Stimulated activated naive CD8-positive, alpha-beta T cell treated with anti-CD3 and anti-CD28 coated beads, Interleukin-15, Interleukin-2, amounts not matched to agents 100 ng/mL and 50 ng/mL, for 24 hours (primary cell): Measurements from ENCODE around the gene SLC39A11.
"Not testable (repeated sequence)": the region's sequence is repeated elsewhere in the genome, so short reads cannot be mapped to it uniquely, and the experiment has no call there.

Experiments
- H3K27ac Mint-ChIP-seq: one replicate; pipeline ENCODE4 v1.8.0; 2021; ENCODE audit warnings: mild to moderate bottlenecking, mixed read lengths
- H3K27me3 Mint-ChIP-seq: one replicate; pipeline ENCODE4 v1.8.0; 2021; ENCODE audit warnings: mixed read lengths
- H3K36me3 Mint-ChIP-seq: one replicate; pipeline ENCODE4 v1.8.0; 2021; ENCODE audit warnings: low read depth, mixed read lengths
- H3K4me1 Mint-ChIP-seq: one replicate; pipeline ENCODE4 v1.8.0; 2021; ENCODE audit warnings: low read depth, mixed read lengths
- H3K4me3 Mint-ChIP-seq: one replicate; pipeline ENCODE4 v1.8.0; 2021; ENCODE audit warnings: mild to moderate bottlenecking, mixed read lengths
- H3K9me3 Mint-ChIP-seq: one replicate; pipeline ENCODE4 v1.8.0; 2021; ENCODE audit warnings: mixed read lengths

The SLC39A11 gene

DNA sequence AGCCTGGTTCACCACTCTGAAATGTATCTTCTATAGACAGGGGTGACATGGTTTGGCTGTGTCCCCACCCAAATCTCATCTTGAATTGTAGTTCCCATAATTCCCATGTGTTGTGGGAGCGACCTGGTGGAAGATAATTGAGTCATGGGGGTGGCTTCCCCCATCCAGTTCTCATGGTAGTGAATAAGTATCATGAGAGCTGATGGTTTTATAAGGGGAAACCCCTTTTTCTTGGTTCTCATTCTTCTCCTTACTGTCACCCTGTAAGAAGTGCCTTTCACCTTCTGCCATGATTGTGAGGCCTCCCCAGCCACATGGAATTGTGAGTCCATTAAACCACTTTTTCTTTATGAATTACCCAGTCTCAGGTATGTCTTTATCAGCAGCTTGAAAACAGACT is 319.3 kb downstream of the SLC39A11 start:
- not testable (repeated sequence) for H3K27me3 Mint-ChIP-seq, H3K27ac Mint-ChIP-seq, H3K4me3 Mint-ChIP-seq, H3K9me3 Mint-ChIP-seq, H3K4me1 Mint-ChIP-seq
- H3K36me3 Mint-ChIP-seq: peaks cover 32% of the 10 kb centered on the region

DNA sequence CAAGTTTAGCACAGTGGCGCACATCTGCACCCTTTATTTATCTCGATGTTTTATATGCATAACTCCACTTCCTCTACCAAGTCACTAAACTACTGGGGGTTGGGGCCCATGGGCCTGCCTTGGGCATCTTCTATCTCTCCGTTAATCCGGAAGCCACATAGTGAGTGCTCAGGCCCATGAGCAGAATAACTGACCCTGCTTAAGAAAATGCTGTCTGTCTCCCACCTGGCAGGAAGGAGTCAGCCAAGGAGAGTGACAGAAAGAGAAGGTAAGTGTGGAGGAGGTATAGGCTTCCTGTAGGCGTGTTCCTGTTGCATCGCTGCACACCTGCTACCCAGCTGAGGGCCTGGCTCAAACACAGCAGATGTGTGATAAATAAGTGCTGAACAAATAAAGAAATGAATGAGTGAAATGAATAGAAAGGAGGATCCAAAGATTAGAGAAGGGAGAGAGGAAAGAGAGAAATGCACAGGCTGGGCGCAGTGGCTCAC is 320.1 kb downstream of the SLC39A11 start:
- Mint-ChIP-seq H3K27me3 (no peaks in the 10 kb centered on the region), H3K4me1 (no peaks in the 10 kb centered on the region), H3K9me3 (no peaks in the 10 kb centered on the region), H3K27ac (no peak overlapping the region), H3K36me3 (peaks cover 32% of the 10 kb centered on the region), H3K4me3 (no peak overlapping the region)

DNA sequence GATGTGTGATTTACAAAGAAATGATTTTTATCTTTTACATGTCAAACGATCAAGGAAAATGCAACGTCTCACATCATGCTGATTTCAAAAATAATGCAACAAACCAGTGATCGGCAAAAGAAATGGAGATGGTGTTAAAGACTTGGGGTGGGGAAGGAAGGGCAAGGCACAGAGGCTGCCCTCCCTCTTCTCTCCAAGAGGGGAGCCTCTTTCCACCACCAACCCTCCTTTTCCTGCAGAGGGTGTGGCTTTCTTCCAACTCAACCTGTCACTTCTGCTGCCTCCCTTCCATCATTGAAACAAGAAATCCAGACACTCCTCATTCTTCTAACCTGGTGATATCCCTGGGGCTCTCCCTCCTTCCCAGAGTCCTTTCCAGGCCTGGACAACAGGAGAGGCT is 320.8 kb downstream of the SLC39A11 start:
- Mint-ChIP-seq H3K36me3 (peaks cover 37% of the 10 kb centered on the region), H3K4me1 (no peaks in the 10 kb centered on the region), H3K9me3 (no peaks in the 10 kb centered on the region), H3K27ac (no peak overlapping the region), H3K27me3 (no peaks in the 10 kb centered on the region), H3K4me3 (no peak overlapping the region)

DNA sequence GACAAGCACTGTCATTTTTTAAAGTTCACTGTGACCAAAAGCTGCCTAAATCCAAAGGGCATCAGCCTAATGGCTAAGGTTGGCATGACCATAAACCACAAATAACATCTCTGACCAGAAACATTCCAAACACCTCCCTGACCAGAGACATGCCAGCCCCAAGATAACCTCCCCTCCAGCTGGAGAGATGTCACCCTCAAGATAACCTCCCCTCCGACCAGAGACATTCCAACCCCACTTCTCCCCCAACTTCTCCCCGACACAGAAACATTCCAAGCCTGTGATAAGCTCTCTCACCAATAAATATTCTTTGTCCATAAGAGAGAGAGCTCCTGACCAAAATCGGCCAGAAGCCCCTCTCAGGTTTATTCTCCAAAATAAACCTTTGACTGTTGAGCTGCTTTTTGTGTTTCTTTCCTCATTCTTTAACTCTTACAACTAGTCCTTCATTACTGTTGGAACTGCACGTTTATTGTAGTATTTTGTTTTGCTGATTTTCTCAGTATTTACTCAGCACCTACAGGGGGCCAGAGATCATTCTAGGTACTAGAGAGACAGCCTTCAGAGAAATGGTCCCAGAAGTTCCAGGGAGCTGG is 325.6 kb downstream of the SLC39A11 start:
- no peak overlapping the region for H3K4me3 Mint-ChIP-seq
- no peak overlapping the region for H3K27ac Mint-ChIP-seq
- H3K9me3 Mint-ChIP-seq: no peaks in the 10 kb centered on the region
- H3K4me1 Mint-ChIP-seq: no peaks in the 10 kb centered on the region
- H3K27me3 Mint-ChIP-seq: no peaks in the 10 kb centered on the region
- H3K36me3 Mint-ChIP-seq: peaks cover 20% of the 10 kb centered on the region

DNA sequence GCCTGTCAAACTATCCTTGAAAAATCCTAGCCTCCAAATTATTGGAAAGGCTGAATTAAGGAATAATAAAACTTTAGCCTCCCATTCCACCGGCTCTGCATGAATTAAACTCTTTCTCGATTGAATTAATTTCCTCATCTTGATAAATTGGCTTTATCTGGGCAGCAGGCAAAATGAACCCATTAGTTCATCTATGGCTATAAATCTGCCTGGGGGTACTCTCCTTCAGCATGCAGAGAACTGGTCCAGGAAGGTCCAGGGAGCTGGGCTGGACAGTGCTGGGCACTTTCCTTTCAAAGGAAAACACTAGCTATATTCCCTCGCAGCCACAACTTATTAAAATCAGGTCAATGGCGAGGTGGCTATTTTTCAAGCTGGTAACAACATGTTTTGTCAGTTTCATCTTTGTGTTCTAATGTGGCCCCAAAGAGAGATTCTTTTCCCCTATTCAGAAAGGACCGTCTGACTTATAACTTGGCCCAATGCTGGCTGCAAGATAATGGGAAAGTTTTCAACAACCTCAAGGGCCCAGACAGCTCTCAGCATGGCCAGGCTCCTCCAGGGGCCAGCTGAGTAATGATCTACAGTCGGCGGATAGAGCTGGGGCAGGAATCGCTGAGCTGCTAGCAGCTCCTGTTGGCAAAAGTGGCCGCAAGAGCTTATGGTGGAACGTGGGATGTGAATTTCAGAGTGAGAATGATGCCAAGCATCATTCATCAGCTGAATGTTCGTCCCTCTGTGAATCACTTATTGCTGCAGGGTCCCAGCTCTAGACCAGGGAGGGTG is 326.9 kb downstream of the SLC39A11 start:
- H3K4me3 Mint-ChIP-seq: no peak overlapping the region
- H3K27ac Mint-ChIP-seq: no peak overlapping the region
- no peaks in the 10 kb centered on the region for H3K27me3 Mint-ChIP-seq
- H3K36me3 Mint-ChIP-seq: peaks cover 19% of the 10 kb centered on the region
- H3K4me1 Mint-ChIP-seq: no peaks in the 10 kb centered on the region
- no peaks in the 10 kb centered on the region for H3K9me3 Mint-ChIP-seq

DNA sequence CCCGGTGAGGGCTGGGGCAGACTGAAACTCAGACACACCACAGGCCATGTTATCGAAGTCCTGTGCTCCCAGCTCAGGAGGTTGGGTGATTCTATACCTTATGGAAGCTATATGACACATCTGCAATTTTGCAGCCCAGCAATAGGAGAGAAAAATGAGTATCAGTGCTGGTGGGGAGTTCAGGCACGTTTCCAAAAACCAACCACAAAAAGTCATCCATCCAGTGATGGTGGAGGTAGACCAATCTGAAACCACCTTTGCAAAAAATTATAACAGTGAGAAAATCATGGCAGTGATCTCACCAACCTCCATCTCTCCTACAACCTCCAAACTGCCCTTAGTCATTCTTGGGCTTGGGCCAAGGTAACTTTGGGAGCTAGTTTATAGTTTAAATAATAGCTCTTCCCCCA is 327.9 kb downstream of the SLC39A11 start:
- Mint-ChIP-seq H3K27me3 (no peaks in the 10 kb centered on the region), H3K9me3 (no peaks in the 10 kb centered on the region), H3K36me3 (peaks cover 13% of the 10 kb centered on the region), H3K27ac (no peak overlapping the region), H3K4me3 (no peak overlapping the region), H3K4me1 (no peaks in the 10 kb centered on the region)

DNA sequence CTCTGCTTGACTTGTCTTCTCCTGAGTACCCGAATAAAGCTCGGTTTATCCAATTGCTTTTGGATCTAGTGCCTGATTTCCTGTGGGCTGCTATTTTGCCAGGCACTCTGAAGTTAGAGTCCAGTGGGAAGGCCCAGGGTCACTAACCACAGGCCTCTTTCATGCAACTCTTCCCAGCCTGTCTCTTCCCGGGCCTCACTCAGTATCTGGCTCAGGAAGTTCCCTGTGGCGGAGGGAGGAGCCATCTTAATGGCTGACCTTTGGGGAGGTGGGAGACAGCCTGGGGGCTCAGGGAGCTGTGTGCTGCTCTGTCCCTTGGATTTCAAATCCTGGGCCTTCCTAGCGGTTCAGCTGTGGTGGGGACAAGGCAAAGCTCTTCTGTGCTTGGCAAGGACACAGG is 328.5 kb downstream of the SLC39A11 start:
- Mint-ChIP-seq H3K4me3 (no peak overlapping the region), H3K36me3 (peaks cover 10% of the 10 kb centered on the region), H3K27me3 (no peaks in the 10 kb centered on the region), H3K9me3 (no peaks in the 10 kb centered on the region), H3K27ac (no peak overlapping the region), H3K4me1 (no peaks in the 10 kb centered on the region)

DNA sequence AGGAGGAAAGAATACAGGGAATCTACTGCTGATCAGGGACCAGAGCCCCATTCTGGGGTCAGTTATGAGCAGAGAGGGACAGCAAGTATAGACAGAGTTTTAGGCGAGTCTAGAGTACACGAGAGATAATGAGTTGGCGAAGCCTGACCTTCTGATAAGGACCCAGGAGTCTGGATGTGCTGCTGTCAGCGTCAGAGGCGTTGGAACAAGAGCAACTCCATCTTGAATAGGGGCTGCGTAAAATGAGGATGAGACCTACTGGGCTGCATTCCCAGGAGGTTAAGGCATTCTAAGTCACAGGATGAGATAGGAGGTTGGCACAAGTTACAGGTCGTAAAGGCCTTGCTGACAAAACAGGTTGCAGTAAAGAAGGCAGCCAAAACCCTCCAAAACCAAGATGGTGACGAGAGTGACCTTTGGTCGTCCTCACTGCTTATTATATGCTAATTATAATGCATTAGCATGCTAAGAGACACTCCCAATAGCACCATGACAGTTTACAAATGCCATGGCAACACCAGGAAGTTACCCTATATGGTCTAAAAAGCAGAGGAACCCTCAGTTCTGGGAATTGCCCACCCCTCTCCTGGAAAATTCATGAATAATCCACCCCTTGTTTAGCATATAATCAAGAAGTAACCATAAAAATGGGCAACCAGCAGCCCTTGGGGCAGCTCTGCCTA is 330.5 kb downstream of the SLC39A11 start:
- H3K4me3 Mint-ChIP-seq, H3K27me3 Mint-ChIP-seq, H3K36me3 Mint-ChIP-seq, H3K4me1 Mint-ChIP-seq, H3K9me3 Mint-ChIP-seq, H3K27ac Mint-ChIP-seq: not testable (repeated sequence)

DNA sequence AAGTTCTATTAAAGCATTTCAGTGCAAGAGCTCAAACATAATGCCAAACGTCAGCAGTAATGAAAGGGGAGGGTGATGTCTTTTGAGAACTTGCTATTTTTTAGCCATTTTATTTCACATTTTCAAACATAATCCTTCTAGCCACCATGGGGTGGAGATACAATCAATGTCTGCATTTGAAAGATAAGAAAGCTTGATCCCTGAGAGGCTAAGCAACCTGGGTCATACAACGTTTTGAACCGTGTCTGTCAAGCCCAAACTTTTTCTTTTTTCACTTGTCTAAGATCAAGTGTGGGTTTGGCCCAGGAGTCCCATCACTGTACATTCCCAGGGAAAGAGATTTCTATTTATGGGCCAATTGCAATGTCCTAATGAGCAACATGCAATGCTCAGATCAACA is 331.1 kb downstream of the SLC39A11 start:
- H3K4me3 Mint-ChIP-seq: no peak overlapping the region
- H3K4me1 Mint-ChIP-seq: no peaks in the 10 kb centered on the region
- peaks cover 6% of the 10 kb centered on the region for H3K36me3 Mint-ChIP-seq
- no peaks in the 10 kb centered on the region for H3K27me3 Mint-ChIP-seq
- H3K9me3 Mint-ChIP-seq: peaks cover 2% of the 10 kb centered on the region
- H3K27ac Mint-ChIP-seq: no peak overlapping the region

DNA sequence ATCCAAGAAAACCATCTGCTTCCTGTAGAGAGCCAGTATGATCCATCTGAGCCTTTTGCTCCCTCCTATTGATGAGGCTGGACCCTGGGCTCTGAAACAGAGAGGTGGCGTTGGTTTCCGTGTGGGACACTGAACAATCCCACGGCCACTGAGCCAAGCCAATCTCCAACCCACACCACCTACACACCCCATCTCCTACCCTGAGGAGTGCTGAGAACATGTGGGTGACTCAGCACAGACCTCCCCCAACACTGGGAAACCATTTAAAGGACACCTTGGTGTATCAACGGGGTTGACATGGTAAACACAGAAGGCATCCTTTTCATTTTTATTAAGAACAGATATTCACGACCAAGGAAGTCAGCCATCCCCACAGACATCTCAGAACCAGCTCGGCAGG is 332.1 kb downstream of the SLC39A11 start:
- H3K9me3 Mint-ChIP-seq: peaks cover 8% of the 10 kb centered on the region
- no peaks in the 10 kb centered on the region for H3K27me3 Mint-ChIP-seq
- no peaks in the 10 kb centered on the region for H3K4me1 Mint-ChIP-seq
- H3K27ac Mint-ChIP-seq: no peak overlapping the region
- peaks cover 14% of the 10 kb centered on the region for H3K36me3 Mint-ChIP-seq
- H3K4me3 Mint-ChIP-seq: no peak overlapping the region

DNA sequence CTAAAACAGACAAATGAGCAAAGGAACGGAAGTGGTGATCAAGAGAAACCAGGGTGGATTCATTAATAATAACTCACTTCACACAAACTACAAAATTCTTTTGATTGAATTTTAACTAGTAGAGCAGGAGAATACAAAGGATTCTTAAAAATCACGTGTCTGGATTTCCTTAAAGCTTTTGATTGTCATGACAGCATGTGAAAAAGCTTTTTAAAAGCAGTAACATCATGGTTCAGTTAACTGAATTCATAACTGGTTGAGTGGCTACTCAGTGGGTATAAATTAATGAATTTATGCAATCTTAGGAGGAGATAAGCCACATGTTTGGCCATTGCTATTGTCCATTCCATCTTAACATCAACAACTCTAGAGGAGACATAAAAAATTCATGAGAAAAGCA is 333.2 kb downstream of the SLC39A11 start:
- Mint-ChIP-seq H3K27me3 (no peaks in the 10 kb centered on the region), H3K36me3 (peaks cover 14% of the 10 kb centered on the region), H3K9me3 (peaks cover 8% of the 10 kb centered on the region), H3K4me1 (no peaks in the 10 kb centered on the region), H3K4me3 (no peak overlapping the region), H3K27ac (no peak overlapping the region)

DNA sequence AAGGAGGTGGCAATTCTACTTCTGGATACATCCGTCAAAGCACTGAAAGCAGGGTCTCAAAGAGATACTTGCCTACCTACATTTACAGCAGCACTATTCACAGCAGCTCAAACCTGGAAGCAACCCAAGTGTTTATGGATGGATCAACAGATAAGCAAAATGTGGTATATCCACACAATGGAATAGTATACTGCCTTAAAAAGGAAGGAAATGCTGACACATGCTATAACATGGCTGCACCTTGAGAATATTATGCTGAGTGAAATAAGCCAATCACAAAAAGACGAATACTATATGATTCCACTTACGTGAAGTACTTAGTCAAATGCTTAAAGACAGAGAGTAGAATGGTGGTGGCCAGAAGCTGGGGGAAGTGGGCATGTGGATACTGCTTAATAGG is 336.2 kb downstream of the SLC39A11 start:
- Mint-ChIP-seq H3K27me3 (no peaks in the 10 kb centered on the region), H3K27ac (no peak overlapping the region), H3K36me3 (peaks cover 10% of the 10 kb centered on the region), H3K4me1 (no peaks in the 10 kb centered on the region), H3K9me3 (peaks cover 8% of the 10 kb centered on the region), H3K4me3 (no peak overlapping the region)

DNA sequence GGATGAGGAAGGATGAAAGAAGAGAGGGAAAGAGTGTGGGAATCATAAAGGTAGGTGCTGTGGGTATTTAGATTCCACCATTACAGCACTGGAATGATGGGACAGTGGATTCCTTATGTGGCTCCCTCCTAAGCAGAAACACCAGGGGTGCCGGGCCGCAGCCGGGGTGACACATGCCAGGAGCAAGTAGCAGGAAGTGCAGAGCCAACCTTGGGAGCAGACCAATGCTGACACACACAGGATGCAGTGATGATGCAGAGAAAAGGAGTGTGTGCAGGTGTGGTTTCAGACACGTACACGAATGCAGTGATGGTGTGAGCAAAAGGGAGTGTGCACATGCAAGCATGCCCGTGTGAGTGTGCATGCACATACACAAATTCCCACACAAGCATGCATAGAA is 338.0 kb downstream of the SLC39A11 start:
- no peak overlapping the region for H3K27ac Mint-ChIP-seq
- H3K27me3 Mint-ChIP-seq: no peaks in the 10 kb centered on the region
- peaks cover 8% of the 10 kb centered on the region for H3K9me3 Mint-ChIP-seq
- H3K4me3 Mint-ChIP-seq: no peak overlapping the region
- H3K36me3 Mint-ChIP-seq: peaks cover 10% of the 10 kb centered on the region
- H3K4me1 Mint-ChIP-seq: no peaks in the 10 kb centered on the region

DNA sequence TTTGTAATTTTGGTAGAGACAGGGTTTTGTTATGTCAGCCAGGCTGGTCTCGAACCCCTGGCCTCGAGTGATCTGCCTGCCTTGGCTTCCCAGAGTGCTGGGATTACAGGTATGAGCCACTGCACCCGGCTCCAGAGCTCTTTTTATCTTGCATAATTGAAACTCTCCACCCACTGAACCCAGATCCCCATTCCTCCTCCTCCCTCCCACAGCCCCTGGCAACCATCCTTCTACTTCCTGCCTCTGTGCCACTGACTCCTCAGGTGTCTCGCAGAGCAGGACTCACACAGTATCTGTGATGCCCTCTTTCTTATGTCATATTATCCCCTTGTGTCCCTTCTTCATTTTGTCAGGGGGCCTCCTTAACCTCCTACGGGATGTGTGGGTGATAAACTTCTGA is 340.7 kb downstream of the SLC39A11 start:
- no peak overlapping the region for H3K27ac Mint-ChIP-seq
- H3K4me3 Mint-ChIP-seq: no peak overlapping the region

DNA sequence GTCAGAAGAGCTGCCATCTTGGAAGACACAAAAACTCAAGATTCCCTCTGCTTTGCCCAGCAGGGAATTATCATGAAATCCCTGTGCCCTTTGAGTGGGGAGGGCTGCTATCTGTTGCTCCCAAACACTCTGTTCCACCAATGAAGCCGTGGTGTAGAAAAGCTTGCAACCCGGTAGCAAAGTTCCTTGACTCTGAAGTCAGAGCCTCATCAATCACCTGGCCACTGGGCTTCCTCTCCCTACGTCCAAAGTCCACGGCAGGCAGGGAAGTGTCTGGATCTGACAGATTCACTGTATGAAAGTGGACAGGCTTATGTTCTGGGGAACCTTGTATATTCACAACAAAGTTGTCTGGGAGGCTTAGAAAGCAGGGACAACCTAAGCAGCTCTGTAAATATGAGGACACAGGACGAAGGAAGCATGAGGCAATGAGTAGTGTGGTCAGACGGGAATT is 343.3 kb downstream of the SLC39A11 start:
- H3K4me3 Mint-ChIP-seq: no peak overlapping the region
- H3K9me3 Mint-ChIP-seq: no peaks in the 10 kb centered on the region
- no peaks in the 10 kb centered on the region for H3K36me3 Mint-ChIP-seq
- H3K4me1 Mint-ChIP-seq: no peaks in the 10 kb centered on the region
- H3K27me3 Mint-ChIP-seq: no peaks in the 10 kb centered on the region
- no peak overlapping the region for H3K27ac Mint-ChIP-seq

More for the DNA sequence above, 340.7 kb downstream of the SLC39A11 start:
- Mint-ChIP-seq H3K9me3 (peaks cover 8% of the 10 kb centered on the region), H3K36me3 (peaks cover 10% of the 10 kb centered on the region), H3K27me3 (no peaks in the 10 kb centered on the region), H3K4me1 (no peaks in the 10 kb centered on the region)
